ENCODE measurements around the gene ARHGEF6.

DNA sequence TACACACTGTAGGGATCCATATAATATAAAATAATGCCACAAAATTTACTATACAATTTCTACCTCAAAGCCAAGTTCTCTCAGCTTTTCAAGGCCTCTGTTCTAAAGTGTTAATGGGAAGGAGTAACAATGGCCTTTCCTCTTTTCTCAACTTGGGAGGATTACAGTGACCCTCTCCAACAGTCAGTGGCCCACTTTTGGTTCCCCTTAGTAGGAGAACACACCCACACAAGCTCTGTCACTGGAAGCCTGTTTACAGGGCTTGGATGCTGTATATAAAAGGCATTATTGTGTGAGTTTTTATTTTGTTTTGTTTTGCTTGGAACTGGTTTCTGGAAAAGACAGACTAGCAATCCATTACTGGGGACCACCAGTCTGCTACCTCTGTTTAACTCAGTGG is 1.8 kb downstream of the ARHGEF6 start:
- TF ChIP-seq, protein P1, sequence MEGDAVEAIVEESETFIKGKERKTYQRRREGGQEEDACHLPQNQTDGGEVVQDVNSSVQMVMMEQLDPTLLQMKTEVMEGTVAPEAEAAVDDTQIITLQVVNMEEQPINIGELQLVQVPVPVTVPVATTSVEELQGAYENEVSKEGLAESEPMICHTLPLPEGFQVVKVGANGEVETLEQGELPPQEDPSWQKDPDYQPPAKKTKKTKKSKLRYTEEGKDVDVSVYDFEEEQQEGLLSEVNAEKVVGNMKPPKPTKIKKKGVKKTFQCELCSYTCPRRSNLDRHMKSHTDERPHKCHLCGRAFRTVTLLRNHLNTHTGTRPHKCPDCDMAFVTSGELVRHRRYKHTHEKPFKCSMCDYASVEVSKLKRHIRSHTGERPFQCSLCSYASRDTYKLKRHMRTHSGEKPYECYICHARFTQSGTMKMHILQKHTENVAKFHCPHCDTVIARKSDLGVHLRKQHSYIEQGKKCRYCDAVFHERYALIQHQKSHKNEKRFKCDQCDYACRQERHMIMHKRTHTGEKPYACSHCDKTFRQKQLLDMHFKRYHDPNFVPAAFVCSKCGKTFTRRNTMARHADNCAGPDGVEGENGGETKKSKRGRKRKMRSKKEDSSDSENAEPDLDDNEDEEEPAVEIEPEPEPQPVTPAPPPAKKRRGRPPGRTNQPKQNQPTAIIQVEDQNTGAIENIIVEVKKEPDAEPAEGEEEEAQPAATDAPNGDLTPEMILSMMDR (IDR thresholded peaks at IDR 0.05; ENCODE audit: insufficient read depth, low read depth, low read length) = no peak
- TF ChIP-seq EZH2 (IDR thresholded peaks at IDR 0.05; ENCODE audit: insufficient read depth, low read length) = no peak

Measured in astrocyte (in vitro differentiated cells and primary cell).